Adrenal gland (tissue), 5 donors: ENCODE data around the gene CPNE8.

Experiments
- CTCF ChIP-seq, 6 experiments: fragments of 450-650 bp in 4 of 6; fragments of 200-600 bp in 2 of 6; sonication (generic) in 1 of 6; IDR thresholded peaks; 1 replicate in 5 of 6; 2 replicates in 1 of 6; pipeline versions ENCODE4 v1.5.1 to v1.8.0; 2016 to 2021; ENCODE audit warnings: antibody characterized with exemption in 6 of 6, mild to moderate bottlenecking in 2 of 6, moderate library complexity in 1 of 6
- POLR2A ChIP-seq, 2 donors: fragments of 450-650 bp; IDR thresholded peaks; one replicate each; pipeline ENCODE4 v1.6.1; 2017; ENCODE audit warnings: antibody characterized with exemption in 2 of 2, mild to moderate bottlenecking in 2 of 2, moderate library complexity in 1 of 2
- donor health status: DM: no; HTN: no; CAD: no.

- TF ChIP-seq CTCF (IDR thresholded peaks at IDR 0.05) (no peak), POLR2A (IDR thresholded peaks at IDR 0.05) (no peak)
These were observed 214.2 kb downstream of the CPNE8 start for GRCh38 chr12:38691164-38691563.
